ENCODE measurements around the gene SINHCAF.
"Not testable (repeated sequence)": the region's sequence is repeated elsewhere in the genome, so short reads cannot be mapped to it uniquely, and the experiment has no call there.

Gene SINHCAF

DNA sequence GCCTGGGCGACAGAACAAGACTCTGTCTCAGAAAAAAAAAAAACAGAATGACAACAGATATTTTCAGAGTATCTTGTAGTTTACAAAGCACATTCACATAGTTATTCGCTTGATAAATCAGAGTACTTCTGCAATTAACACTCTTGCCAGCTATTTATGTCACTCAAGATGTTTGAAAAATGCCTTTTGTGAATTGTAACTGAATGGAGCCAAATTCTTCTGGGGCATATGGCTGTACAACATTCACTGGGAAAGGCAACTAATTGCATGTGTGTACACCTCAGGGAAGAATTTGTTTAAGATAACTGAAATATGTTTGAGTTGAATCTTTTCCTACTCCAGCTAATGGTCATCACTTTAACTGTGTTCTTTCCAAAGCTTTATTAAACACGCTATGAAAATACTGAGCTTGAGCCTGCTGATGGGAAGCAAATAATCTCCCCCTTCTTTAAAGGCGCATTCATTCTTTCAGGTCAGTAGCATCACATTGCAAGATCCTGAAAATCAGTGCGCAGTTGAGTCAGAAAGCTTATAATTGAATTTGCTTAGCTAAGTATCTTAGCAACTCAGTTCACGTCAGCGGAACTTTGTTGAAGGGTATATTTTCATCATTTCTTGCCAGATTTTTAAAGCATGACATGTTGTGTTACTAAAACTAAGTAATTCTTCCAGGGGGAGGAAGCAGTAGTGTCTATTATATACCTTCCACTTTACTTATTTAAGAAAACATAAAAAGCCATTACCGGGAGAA lies 66.6 kb downstream of the SINHCAF start:
- no peak for DNase-seq (ENCODE audit: low read depth)
- TF ChIP-seq, protein P1, sequence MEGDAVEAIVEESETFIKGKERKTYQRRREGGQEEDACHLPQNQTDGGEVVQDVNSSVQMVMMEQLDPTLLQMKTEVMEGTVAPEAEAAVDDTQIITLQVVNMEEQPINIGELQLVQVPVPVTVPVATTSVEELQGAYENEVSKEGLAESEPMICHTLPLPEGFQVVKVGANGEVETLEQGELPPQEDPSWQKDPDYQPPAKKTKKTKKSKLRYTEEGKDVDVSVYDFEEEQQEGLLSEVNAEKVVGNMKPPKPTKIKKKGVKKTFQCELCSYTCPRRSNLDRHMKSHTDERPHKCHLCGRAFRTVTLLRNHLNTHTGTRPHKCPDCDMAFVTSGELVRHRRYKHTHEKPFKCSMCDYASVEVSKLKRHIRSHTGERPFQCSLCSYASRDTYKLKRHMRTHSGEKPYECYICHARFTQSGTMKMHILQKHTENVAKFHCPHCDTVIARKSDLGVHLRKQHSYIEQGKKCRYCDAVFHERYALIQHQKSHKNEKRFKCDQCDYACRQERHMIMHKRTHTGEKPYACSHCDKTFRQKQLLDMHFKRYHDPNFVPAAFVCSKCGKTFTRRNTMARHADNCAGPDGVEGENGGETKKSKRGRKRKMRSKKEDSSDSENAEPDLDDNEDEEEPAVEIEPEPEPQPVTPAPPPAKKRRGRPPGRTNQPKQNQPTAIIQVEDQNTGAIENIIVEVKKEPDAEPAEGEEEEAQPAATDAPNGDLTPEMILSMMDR (IDR thresholded peaks at IDR 0.05; ENCODE audit: control insufficient read depth, extremely low read depth, insufficient read depth), result no peak

DNA sequence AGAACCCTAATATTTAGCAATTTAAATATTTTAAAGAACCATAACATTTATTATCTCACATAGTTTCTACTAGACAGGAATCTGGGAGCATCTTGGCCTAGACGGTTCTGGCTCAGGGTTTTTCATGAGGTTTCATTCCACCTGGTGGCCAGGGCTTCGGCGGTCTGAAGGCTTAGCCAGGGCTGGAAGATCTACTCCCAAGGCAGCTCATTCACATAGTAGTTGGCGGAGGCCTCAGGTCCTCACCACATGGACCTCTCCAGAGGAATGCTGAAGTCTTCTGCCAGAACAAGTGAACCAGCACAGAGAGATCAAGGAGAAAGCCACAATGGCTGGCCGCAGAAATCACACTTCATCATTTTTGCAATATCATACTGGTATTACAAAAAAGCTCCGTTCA lies 68.2 kb downstream of the SINHCAF start:
- TF ChIP-seq, protein P1 (IDR thresholded peaks at IDR 0.05; ENCODE audit: control insufficient read depth, extremely low read depth, insufficient read depth), result no peak
- DNase-seq (ENCODE audit: low read depth), result no peak
- H3K4me3 ChIP-seq (ENCODE audit: low read depth, low read length), result no peak overlapping the region

More for the DNA sequence above, 66.6 kb downstream of the SINHCAF start:
- H3K4me3 ChIP-seq (ENCODE audit: low read depth, low read length), result no peak overlapping the region

DNA sequence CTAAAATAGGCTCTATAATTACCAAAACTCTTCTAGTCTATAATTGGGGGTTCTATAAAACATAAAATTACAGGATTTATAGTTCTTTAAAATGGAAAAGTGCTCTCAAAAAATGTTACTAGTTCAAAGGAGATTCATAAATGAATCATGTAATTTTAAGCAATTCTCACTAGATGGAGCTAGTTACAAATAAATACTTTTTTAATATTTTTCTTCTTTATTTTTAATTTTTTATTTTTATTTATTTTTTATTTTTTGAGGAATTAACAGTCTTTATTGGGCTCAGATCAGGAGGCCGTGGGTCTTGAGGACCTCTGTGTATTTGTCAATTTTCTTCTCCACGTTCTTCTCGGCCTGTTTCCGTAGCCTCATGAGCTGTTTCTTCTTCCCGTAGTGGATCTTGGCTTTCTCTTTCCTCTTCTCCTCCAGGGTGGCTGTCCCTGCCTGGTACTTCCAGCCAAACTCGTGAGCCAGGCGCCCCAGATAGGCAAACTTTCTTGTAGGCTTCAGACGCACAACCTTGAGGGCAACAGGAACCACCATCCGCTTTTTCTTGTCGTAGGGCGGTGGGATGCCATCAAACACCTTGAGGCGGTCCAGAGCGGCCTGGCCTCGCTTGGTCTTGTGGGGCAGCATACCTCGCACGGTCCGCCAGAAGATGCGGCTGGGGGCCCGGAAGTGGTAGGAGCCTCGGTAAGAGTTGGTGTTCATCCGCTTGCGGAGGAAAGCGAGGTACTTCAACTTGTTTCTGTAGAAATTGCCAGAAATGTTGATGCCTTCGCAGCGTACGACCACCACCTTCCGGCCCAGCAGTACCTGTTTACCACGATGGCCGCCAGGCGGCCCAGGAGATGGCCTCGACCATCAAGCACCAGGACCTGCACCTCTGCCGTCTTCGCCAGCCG lies 74.0 kb downstream of the SINHCAF start:
- DNase-seq (ENCODE audit: low read depth); H3K4me3 ChIP-seq (ENCODE audit: low read depth, low read length): not testable (repeated sequence)
- TF ChIP-seq, protein P1 (IDR thresholded peaks at IDR 0.05; ENCODE audit: control insufficient read depth, extremely low read depth, insufficient read depth), result 0 out of 2 replicates have a peak, but pooled peaks have one; percentile 10

DNA sequence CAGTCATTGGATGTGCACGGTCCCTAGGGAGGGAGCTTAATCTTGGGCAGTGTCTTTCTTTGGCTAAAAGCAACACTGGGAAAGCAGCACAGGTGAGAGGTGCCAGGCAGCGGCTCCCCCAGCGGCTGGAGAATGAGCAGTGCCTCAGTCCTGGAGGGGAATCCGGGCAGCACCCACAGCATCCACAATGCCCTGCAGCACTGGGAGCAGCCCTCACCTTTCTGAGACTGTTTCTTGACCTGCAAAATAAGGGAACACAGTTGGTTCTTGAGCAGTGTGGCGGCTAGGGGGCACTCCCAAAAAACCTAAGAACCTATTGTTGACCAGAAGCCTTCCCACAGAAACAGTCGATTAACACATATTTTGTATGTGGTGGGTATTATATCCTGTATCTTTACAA lies 75.8 kb downstream of the SINHCAF start:
- no peak for DNase-seq (ENCODE audit: low read depth)
- TF ChIP-seq, protein P1 (IDR thresholded peaks at IDR 0.05; ENCODE audit: control insufficient read depth, extremely low read depth, insufficient read depth), result no peak

DNA sequence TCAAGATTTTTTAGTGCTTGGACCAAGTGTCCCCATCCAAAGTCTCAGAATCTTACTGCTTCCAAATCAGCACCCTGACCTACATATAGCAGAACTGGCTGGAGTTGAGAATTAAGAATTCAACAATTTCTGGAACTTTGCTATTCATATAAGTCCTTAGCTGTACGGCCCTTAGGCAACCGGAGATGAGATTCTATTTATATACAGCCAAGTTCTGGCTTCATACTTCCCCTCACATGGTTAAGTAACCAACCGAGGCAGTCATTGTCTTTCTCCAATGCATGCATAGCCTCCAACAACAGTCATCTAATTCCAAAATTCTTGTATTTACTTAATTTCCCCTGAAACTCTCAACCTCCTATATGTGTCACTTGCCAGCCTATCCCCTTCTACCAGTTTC lies 76.6 kb downstream of the SINHCAF start:
- TF ChIP-seq, protein P1 (IDR thresholded peaks at IDR 0.05; ENCODE audit: control insufficient read depth, extremely low read depth, insufficient read depth), result no peak
- DNase-seq (ENCODE audit: low read depth), result no peak
- H3K4me3 ChIP-seq (ENCODE audit: low read depth, low read length), result no peak overlapping the region

More for the DNA sequence above, 75.8 kb downstream of the SINHCAF start:
- no peak overlapping the region for H3K4me3 ChIP-seq (ENCODE audit: low read depth, low read length)

DNA sequence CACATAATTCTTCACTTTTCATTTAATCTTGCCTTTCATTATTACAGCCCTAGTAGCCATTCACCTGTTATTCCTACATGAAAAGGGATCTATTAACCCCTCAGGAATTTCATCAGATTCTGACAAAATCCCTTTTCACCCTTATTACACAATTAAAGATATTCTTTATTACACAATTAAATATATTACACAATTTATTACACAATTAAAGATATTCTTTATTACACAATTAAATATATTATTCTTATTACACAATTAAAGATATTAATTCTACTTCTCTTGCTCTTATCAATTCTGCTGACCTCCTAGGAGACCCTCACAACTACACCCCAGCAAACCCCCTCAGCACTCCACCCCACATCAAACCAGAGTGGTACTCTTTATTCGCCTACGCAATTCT lies 77.1 kb downstream of the SINHCAF start:
- TF ChIP-seq, protein P1 (IDR thresholded peaks at IDR 0.05; ENCODE audit: control insufficient read depth, extremely low read depth, insufficient read depth), result no peak
- DNase-seq (ENCODE audit: low read depth), result no peak
- no peak overlapping the region for H3K4me3 ChIP-seq (ENCODE audit: low read depth, low read length)
